Measurements from ENCODE around the gene FBXL22.
A peak's percentile ranks its signal among the peaks of the same experiment; 100 is the strongest.

The FBXL22 gene

DNA sequence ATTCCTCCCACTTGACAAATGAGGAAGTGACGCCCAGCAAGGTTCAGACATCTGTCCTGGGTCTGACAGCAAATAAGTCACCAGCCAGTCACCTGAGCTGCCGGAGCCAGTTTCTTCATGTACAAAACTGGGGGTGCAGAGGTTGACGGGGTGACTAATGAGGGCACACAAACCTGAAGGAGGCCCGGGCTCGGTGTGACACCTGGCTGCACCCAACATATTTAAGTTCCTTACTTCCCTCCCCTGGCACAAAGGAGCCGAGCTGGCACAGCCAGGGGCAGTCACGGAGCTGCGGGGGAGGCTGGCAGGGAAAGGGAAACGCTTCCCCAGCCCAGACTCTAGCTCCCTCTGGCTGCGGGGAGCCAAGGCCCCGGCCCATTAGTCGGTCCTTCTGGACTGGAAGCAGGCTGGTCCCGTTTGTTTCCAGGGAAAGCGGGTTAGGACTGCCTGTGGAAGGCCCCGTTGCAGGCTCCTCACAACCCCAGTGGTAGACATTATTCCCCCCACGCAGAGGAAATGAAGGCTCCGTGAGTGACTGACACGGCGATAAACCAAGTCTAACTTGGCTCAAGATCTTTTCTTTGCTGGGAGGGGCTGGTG is 2.3 kb downstream of the FBXL22 start:
- DNase-seq (ENCODE audit: low read depth in 1 of 2, low spot score in 1 of 2), result peak; percentile 46 to 75
- H3K27ac ChIP-seq (replicated peaks), result peak overlapping the region; percentile 84
- TF ChIP-seq SPI1 (IDR thresholded peaks at IDR 0.05; ENCODE audit: borderline replicate concordance, low read depth), result peak; percentile 90
- TF ChIP-seq POLR2AphosphoS5 (IDR thresholded peaks at IDR 0.05; ENCODE audit: low read depth), result no peak; the same call in 1 of the 2 replicates
- TF ChIP-seq, protein P1, sequence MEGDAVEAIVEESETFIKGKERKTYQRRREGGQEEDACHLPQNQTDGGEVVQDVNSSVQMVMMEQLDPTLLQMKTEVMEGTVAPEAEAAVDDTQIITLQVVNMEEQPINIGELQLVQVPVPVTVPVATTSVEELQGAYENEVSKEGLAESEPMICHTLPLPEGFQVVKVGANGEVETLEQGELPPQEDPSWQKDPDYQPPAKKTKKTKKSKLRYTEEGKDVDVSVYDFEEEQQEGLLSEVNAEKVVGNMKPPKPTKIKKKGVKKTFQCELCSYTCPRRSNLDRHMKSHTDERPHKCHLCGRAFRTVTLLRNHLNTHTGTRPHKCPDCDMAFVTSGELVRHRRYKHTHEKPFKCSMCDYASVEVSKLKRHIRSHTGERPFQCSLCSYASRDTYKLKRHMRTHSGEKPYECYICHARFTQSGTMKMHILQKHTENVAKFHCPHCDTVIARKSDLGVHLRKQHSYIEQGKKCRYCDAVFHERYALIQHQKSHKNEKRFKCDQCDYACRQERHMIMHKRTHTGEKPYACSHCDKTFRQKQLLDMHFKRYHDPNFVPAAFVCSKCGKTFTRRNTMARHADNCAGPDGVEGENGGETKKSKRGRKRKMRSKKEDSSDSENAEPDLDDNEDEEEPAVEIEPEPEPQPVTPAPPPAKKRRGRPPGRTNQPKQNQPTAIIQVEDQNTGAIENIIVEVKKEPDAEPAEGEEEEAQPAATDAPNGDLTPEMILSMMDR (IDR thresholded peaks at IDR 0.05; ENCODE audit: insufficient read depth, low read length), result peak; percentile 61
- TF ChIP-seq, protein P2, sequence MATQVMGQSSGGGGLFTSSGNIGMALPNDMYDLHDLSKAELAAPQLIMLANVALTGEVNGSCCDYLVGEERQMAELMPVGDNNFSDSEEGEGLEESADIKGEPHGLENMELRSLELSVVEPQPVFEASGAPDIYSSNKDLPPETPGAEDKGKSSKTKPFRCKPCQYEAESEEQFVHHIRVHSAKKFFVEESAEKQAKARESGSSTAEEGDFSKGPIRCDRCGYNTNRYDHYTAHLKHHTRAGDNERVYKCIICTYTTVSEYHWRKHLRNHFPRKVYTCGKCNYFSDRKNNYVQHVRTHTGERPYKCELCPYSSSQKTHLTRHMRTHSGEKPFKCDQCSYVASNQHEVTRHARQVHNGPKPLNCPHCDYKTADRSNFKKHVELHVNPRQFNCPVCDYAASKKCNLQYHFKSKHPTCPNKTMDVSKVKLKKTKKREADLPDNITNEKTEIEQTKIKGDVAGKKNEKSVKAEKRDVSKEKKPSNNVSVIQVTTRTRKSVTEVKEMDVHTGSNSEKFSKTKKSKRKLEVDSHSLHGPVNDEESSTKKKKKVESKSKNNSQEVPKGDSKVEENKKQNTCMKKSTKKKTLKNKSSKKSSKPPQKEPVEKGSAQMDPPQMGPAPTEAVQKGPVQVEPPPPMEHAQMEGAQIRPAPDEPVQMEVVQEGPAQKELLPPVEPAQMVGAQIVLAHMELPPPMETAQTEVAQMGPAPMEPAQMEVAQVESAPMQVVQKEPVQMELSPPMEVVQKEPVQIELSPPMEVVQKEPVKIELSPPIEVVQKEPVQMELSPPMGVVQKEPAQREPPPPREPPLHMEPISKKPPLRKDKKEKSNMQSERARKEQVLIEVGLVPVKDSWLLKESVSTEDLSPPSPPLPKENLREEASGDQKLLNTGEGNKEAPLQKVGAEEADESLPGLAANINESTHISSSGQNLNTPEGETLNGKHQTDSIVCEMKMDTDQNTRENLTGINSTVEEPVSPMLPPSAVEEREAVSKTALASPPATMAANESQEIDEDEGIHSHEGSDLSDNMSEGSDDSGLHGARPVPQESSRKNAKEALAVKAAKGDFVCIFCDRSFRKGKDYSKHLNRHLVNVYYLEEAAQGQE (IDR thresholded peaks at IDR 0.05; ENCODE audit: insufficient replicate concordance, low read depth), result no peak
- no peak for TF ChIP-seq GABPA (IDR thresholded peaks at IDR 0.05; ENCODE audit: low read depth)
- H3K27me3 ChIP-seq (ENCODE audit: insufficient read depth, poor library complexity, severe bottlenecking), result no peaks in the 10 kb centered on the region
- peak overlapping the region; percentile 73 for H3K4me3 ChIP-seq (replicated peaks; ENCODE audit: insufficient read depth, low read length)

DNA sequence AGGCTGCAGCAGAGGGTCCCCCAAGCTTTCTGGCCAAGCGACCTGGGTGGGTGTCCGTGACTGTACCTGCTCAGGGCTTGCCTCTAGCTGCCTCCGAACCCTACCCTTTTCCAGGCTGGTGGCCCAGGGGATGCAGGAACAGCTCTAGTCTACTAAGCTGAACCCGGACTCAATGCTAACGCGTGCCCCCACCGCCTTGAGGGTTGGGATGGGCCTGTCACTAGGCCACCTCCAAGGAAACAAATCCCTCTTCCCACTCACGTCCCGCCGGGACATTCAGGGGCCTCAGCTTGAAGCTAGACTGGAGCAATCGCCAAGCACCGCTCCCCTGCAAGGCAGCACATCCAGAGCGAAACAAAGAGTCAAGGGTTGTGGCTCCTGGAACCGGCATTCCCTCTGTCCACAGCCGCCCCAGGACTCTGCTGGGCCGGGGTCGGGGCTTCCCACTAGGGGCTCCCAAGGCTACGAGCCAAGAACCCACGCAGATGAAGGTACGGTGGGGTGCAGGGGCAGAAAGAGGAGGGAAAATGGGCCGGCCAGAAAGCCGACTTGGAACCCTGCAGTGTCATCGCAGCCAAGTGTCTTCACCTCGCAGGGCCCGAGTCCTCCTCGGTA is 2.9 kb downstream of the FBXL22 start:
- Histone ChIP-seq H3K27ac (replicated peaks) (peak overlapping the region; percentile 84), H3K4me3 (replicated peaks; ENCODE audit: insufficient read depth, low read length) (peak overlapping the region; percentile 73), H3K27me3 (ENCODE audit: insufficient read depth, poor library complexity, severe bottlenecking) (no peaks in the 10 kb centered on the region)
- DNase-seq (ENCODE audit: low read depth in 1 of 2, low spot score in 1 of 2), result peak in 1 of 2 experiments; percentile 25
- TF ChIP-seq, protein P2 (IDR thresholded peaks at IDR 0.05; ENCODE audit: insufficient replicate concordance, low read depth), result no peak
- TF ChIP-seq, protein P1 (IDR thresholded peaks at IDR 0.05; ENCODE audit: insufficient read depth, low read length), result no peak
- TF ChIP-seq GABPA (IDR thresholded peaks at IDR 0.05; ENCODE audit: low read depth) (no peak), SPI1 (IDR thresholded peaks at IDR 0.05; ENCODE audit: borderline replicate concordance, low read depth) (no peak), POLR2AphosphoS5 (IDR thresholded peaks at IDR 0.05; ENCODE audit: low read depth) (no peak)

DNA sequence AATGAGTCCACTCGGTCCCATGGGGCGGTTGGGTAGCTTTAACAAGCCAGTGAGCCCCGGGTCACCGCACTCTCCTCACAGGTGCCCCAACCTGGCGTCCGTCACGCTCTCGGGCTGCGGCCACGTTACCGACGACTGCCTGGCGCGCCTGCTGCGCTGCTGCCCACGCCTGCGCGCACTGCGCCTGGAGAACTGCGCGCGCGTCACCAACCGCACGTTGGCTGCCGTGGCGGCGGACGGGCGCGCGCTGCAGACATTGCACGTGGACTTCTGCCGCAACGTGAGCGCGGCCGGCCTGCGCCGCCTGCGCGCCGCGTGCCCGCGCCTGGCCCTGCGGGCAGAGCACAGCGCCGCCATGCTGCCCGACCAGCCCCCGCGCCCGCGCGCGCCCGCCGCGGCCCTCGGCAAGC is 3.4 kb downstream of the FBXL22 start:
- Histone ChIP-seq H3K27ac (replicated peaks) (peak overlapping the region; percentile 89), H3K27me3 (ENCODE audit: insufficient read depth, poor library complexity, severe bottlenecking) (no peaks in the 10 kb centered on the region), H3K4me3 (replicated peaks; ENCODE audit: insufficient read depth, low read length) (peak overlapping the region; percentile 73)
- peak; percentile 97 for TF ChIP-seq POLR2AphosphoS5 (IDR thresholded peaks at IDR 0.05; ENCODE audit: low read depth)
- no peak for TF ChIP-seq GABPA (IDR thresholded peaks at IDR 0.05; ENCODE audit: low read depth)
- TF ChIP-seq SPI1 (IDR thresholded peaks at IDR 0.05; ENCODE audit: borderline replicate concordance, low read depth), result no peak
- TF ChIP-seq, protein P1 (IDR thresholded peaks at IDR 0.05; ENCODE audit: insufficient read depth, low read length), result no peak
- TF ChIP-seq, protein P2 (IDR thresholded peaks at IDR 0.05; ENCODE audit: insufficient replicate concordance, low read depth), result no peak
- peak; percentile 87 to 90 for DNase-seq (ENCODE audit: low read depth in 1 of 2, low spot score in 1 of 2)
